Measurements from ENCODE around the gene DAB1. TPM values are rescaled to one million over a fixed set of nuclear protein-coding genes. Genes with fewer than 3 reads are reported as not detected.

The DAB1 gene
- polyA plus RNA-seq, 4 donors: 5.0 to 6.5 (median 6.1) TPM

GRCh38 chr1:57058652-57059501 is 365.0 kb downstream of the DAB1 start:
- no peak for DNase-seq (ENCODE audit: low read depth in 4 of 4, low spot score in 2 of 4)

DNA sequence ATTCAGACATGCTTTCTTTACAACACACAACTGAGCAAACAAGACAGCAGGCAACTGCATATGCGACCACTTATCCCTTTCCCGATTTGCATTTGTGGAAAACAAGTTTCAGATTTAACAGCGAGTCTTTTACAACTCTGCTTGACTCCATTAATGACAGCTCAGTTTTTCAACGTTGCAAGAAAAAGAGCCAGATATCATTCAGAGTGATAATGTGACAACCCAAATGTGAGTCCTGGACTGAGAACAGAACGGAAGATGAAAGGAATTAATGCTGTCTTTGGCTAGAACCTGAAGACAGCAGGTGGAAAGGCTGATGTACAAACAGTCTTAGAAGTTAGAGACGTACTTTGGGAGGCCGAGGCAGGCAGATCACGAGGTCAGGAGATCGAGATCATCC is 375.0 kb downstream of the DAB1 start:
- DNase-seq (ENCODE audit: low read depth in 4 of 4, low spot score in 2 of 4): no peak

DNA sequence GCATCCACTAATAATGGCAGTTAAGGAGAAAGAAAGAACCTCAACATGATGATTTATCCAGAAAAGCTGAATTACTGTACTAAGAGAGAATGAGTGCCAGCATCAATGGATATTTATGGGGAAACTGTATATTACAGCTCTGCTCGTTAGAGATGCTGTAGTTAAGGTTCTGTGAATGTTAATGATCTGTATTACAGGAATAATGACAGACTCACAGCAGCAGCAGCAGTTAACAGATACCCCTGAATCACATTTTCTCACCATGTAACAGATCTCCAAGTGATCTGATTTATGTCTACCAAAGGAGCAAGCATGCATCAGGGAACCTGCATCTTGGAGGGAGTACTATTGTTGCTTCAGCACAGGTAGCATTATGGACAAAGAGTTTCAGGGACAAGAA is 377.4 kb downstream of the DAB1 start:
- DNase-seq (ENCODE audit: low read depth in 4 of 4, low spot score in 2 of 4): no peak

DNA sequence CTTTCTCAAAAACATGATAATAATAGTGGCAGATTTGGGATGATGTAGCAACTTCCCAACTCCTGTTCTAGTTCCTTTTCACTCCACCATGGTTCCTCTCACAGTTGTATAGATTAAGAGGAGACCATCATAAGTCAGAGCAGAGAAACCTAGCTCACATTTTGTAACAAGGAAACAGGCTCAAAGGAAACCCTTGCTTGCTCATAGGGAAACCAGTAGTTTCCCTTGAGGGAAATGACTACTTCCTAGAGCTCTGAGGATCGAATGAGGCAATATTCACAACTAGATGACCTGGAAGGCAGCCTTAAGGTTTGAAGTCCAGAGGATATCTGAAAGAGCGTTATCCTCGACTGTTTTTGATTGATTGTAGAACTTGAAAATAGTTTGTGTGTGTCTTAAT is 382.0 kb downstream of the DAB1 start:
- DNase-seq (ENCODE audit: low read depth in 4 of 4, low spot score in 2 of 4): no peak

GRCh38 chr1:57040811-57041210 is 383.0 kb downstream of the DAB1 start:
- no peak for DNase-seq (ENCODE audit: low read depth in 4 of 4, low spot score in 2 of 4)

- no peak for DNase-seq (ENCODE audit: low read depth in 4 of 4, low spot score in 2 of 4)
These were observed 386.9 kb downstream of the DAB1 start for GRCh38 chr1:57036641-57037579.

DNA sequence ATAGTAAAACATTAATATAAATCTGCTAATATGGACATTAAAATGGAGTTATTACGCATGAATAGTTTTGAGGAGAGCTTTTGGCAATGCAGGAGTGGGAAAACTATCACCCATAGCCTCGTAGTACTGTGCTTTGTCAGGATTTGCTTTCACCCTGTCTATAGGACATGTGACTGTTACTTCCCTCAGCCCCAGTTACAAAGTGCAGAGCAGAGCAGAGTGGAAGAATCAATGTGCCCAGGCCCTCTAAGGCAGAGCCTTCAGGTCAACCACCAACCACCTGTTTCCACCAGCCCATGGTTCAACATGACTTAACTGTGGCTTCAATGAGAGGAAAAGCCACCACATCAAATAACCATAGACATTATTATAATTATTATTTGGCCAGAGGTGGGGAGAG is 389.1 kb downstream of the DAB1 start:
- DNase-seq (ENCODE audit: low read depth in 4 of 4, low spot score in 2 of 4): no peak

- no peak for DNase-seq (ENCODE audit: low read depth in 4 of 4, low spot score in 2 of 4)
These were observed 390.4 kb downstream of the DAB1 start for GRCh38 chr1:57033222-57034001.

DNA sequence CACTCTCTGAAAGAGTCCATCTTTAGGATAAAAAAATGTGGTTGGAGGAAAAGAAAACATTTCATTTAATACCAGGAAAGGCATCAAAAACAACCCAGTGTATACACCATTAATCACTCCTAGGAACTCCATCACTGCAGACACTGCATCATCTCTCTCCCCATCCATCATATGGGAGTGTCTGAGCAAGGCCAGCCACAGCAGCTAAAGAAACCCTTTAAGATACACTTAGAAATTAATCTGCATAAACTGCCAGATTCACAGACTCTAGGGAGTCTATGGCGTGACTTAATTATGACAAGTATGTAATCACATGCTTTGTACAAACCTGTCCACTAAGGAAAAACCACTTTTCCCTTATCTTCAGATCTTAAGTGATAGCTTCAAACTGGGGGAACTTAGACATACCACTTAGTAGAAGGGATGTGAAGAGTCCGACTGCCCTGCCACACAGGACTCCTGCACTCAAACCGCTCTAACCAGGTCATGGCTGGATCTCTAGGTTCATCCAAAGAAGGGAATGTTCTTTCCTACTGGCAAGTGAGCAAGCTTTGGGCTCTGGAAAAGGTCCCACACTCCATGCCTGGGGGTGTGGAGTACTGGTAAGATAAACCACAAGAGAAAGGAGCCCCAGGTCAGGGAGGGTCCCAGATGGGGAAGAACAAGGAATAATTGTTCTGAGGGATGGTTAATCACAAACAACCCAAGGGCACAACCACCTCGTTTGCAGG is 397.1 kb downstream of the DAB1 start:
- DNase-seq (ENCODE audit: low read depth in 4 of 4, low spot score in 2 of 4): no peak

GRCh38 chr1:57024855-57025254 is 399.0 kb downstream of the DAB1 start:
- peak in 2 of 4 donors; percentile 48 to 50 for DNase-seq (ENCODE audit: low read depth in 4 of 4, low spot score in 2 of 4)

GRCh38 chr1:57024428-57024827 is 399.4 kb downstream of the DAB1 start:
- DNase-seq (ENCODE audit: low read depth in 4 of 4, low spot score in 2 of 4): no peak

DNA sequence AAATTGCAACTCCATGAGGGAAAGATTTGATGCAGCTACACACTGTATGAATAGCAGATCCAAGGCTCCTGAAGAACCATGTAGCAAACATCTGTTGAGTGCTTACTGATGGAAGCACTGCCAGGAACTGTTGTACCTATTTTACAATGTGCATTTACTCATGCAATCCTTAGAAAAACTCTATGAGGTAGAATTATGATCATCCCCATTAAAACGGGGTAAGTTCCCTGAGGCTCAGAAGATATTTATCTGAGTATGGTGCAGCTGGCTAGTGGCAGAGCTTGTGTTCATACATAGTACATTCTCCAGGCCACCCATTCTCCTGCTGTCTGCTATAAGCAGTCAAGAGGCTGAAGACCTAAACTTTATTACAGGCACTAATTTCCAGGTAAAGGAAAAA is 403.6 kb downstream of the DAB1 start:
- DNase-seq (ENCODE audit: low read depth in 4 of 4, low spot score in 2 of 4): no peak

GRCh38 chr1:57019236-57019839 is 404.5 kb downstream of the DAB1 start:
- no peak for DNase-seq (ENCODE audit: low read depth in 4 of 4, low spot score in 2 of 4)

DNA sequence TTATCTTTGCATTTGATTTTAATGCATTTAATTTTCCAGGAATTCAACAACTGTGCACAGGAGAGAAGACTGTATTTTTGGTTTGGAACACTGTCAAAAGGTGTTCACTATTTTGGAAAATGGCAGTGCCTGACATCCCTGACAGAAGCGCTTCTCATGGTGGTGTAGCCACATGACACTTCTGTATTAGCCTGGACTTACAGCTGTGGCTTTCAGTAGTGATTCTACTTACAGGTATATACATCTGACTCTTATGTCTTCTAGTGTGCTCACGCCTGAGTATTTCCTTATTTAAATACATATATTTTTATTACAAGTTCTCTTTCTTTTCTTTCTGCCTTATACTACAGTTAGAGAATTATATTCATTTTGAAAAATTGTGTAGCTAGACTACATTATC is 405.7 kb downstream of the DAB1 start:
- DNase-seq (ENCODE audit: low read depth in 4 of 4, low spot score in 2 of 4): no peak

DNA sequence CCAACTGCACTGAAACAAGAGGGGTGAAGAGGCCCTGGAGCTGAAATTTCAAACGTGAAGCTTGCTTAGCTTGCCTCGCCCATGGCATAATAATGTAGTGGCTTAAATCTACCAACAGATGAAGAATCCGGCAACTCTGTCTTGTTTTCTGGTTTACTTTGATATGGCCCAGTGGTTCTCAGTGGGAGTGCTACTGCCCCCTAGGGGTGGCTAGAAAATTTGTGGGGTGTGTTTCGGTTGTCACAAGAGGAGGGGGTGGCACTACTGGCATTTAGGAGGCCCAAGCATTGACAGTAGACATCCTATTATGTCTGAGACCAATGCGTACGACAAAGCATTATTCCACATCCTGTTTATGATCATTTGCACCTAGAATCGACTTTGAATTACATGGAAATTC is 406.1 kb downstream of the DAB1 start:
- no peak for DNase-seq (ENCODE audit: low read depth in 4 of 4, low spot score in 2 of 4)

DNA sequence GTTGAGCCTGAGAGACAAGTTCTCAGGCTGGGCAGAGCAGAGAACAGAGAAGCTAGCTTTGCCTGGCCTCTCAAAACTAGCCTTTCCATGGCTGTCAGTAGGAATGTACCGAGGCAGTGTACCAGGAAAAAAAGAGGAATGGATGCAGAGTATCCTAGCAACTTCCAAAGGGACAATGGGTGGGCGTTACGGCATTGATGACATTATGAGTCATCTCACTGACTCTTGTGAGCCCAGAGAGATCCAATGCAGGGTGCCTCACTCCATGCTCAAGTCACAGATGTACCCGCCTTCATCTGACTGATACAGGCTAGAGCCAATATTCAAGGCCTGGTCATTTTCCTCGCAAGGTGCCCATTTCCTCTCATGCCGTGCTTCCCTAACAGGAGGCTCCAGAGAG is 406.7 kb downstream of the DAB1 start:
- no peak for DNase-seq (ENCODE audit: low read depth in 4 of 4, low spot score in 2 of 4)

- no peak for DNase-seq (ENCODE audit: low read depth in 4 of 4, low spot score in 2 of 4)
These were observed 408.8 kb downstream of the DAB1 start for GRCh38 chr1:57015071-57015470.

- no peak for DNase-seq (ENCODE audit: low read depth in 4 of 4, low spot score in 2 of 4)
These were observed 410.3 kb downstream of the DAB1 start for GRCh38 chr1:57013522-57013921.

DNA sequence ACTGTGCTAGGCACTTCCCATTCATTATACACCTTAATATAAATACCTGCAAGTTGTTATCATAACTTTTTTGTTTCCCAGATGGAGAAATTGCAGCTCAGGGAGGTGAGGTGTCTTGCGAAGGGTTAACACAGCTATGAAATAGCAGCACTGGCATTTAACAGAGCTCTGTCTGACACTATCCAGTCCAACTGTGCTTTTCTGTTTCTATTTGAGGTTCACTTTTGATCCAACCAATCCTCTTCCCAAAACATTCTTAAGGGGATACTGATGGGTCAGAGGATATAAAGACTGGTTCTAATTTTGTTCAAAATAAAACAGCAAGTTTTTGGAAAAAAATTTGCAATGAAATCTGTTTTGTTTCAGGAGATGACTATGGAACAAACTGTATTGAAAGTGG is 411.5 kb downstream of the DAB1 start:
- no peak for DNase-seq (ENCODE audit: low read depth in 4 of 4, low spot score in 2 of 4)

DNA sequence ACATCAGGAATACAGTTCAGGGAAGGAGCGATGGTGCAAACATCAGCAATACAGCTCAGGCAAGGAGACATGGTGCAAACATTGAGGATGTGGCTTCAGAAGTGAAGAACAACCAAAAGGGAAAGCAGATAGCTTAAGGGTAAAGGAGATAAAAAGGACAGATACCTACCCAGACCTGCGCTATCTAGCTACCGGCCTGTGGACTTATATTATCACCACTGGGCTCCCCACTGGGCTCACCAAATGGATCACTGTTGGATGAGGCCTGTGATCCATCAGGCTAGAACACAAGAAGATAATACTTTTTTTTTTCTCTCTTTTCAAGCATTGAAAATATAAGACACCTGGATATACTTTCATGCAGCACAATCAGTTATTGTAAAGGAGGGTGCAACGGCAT is 413.3 kb downstream of the DAB1 start:
- DNase-seq (ENCODE audit: low read depth in 4 of 4, low spot score in 2 of 4): no peak
